ENCODE measurements around the gene OVOL3. TPM values are rescaled to one million over a fixed set of nuclear protein-coding genes. Genes with fewer than 3 reads are reported as not detected.
A peak's percentile ranks its signal among the peaks of the same experiment; 100 is the strongest.

OVOL3 gene
- total RNA-seq, 1 donor from 2014 or later, result not detected

DNA sequence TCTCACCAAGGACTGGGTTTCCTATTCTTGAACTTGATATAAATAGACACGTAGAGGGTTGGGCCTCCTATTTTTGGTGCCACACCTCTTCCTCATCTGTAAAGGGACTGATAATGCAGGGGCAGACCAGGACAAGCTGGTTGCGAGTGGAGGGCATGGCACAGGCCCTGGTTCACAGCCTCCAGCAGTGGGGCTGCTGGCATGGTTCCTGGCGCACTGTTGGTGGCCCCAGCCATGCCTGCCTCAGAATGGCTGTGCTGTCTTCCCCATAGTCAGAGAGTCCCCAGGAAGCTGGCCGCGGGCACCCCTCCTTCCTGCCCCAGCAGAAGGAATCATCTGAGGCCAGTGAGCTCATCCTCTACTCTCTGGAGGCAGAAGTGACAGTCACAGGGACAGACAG, 10.5 kb upstream of the OVOL3 start:
- no peak for DNase-seq (ENCODE audit: low read depth, low spot score)

DNA sequence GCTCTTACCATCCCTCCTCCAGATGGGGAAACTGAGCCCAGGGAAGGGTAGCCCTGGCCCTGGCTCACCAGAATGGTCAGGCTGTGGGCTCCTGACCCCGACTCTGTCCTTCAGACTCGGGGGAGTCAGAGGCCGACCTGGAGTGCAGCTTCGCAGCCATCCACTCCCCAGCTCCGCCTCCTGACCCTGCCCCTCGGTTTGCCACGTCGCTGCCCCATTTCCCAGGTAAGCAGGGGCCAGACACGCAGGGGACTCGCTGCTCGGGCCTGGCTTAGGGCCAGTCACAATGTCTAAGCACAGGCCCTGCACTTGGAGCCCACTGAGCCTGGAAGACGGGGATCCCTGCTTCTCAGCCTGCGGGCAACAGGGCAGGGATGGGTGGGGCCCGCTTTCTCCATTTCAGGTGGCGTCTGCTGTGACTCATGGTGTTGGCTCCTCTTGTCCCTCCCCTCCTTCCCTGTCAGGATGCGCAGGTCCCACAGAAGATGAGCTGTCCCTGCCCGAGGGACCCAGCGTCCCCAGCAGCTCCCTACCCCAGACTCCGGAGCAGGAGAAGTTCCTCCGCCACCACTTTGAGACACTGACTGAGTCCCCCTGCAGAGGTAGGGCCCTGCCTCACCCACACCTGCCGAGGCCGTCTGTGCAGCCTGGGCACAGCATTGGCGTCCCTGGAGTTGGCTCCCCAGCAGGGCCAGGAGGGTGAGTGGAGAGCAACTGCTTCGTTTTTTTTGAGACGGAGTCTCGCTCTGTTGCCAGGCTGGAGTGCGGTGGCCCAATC, 9.2 kb upstream of the OVOL3 start:
- DNase-seq (ENCODE audit: low read depth, low spot score), result no peak

DNA sequence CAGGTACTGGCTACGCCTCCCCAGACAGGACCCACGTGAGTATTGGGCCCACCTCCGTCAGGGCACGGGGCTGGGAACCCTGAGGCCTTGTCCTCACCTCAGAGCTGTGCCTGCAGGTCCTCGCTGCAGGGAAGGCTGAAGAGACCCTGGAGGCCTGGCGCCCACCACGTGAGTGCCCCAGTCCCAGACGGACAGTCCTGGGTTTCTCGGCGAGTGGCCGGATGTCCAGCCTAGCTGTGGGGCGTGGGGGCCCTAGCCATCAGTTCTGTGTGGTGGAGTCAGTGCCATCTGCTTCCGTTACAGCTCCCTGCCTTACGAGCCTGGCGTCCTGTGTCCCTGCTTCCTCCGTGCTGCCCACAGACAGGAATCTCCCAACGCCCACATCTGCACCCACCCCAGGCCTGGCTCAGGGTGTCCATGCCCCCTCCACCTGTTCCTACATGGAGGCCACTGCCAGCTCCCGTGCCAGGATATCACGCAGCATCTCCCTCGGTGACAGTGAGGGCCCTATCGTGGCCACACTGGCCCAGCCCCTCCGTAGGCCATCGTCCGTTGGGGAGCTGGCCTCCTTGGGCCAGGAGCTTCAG, 7.8 kb upstream of the OVOL3 start:
- no peak for DNase-seq (ENCODE audit: low read depth, low spot score)

DNA sequence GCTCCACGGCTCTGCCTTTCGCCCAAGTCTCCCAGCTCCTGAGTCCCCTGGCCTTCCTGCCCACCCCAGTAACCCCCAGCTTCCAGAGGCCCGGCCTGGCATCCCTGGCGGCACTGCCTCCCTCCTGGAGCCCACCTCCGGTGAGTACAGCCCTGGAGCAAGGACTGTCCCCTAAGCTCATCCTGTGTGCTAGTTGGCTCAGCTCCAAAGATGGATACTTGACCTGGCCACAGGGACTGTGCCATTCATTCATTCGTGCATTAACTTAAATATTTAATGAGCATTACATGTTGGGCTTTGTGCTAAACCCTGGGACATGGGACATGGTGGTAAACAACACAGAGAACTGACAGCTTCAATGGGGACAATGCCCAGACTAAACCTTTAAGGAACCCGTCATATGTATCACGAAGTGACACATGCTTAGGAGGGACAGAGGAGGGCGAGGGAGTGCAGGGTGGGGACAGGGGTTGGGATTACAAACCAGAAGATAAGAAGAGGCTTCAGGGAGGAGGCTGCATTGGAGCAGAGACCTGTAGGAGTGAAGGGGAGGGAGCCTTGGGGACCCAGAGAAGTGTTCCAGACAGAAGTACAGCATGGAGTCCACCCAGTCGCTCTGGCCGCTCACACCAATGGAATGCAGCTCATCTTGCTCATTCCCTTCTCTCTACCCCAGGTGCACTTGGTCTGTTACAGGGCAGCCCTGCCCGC, 6.9 kb upstream of the OVOL3 start:
- DNase-seq (ENCODE audit: low read depth, low spot score), result no peak

DNA sequence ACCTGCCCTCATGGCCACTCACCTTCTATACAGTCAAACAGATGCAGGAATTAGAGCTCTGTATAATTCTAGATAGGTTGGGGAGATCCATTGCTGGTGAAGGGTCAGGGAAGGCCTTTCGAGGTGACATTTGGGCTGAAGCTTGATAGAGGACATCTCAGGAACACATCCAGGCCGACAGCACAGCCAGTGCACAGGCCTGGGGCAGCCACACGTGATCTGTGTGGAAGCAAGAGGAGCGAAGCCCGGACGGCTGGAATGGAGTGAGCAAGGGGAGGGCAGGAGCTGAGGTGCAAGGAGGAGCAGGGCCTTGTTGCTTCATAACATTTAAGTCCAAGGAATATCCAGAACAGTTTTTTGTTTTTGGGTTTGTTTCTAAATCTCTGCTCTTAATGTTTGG, 4.5 kb upstream of the OVOL3 start:
- DNase-seq (ENCODE audit: low read depth, low spot score), result no peak

DNA sequence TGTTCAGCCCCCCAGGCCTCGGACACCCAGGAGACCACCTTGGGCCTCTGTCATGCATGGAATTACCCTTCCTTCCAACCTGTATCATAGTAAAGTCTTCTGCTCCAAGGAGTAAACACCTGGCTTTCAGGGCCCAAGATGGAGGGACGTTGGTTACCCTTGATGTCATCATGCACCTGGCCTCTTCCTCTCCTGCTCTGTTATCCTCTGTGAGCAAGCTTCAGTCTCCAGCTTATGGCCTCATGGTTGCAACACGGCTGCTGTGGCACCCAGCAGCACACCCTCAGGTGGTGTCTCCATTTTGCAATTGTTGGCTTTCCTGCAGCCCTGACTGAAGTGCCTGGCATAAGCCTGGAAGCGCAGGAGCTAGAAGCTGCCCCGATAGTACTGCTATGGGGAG, 4.0 kb upstream of the OVOL3 start:
- no peak for DNase-seq (ENCODE audit: low read depth, low spot score)

DNA sequence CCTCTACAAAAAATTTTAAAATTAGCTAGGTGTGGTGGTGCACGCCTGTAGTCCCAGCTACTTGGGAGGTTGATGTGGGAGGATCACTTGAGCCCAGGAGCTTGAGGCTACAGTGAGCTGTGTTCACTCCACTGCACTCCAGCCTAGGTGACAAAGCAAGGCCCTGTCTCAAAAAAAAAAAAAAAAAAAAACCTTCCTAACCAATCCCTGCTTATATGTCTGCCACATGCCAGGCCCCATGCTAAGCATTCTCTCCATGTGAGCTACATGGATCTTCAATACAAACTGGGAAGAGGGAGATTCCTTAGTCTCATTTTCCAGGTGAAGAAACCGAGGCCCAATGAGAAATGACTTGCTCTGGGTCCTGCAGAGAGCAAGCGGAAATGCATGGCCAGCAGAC, 2.3 kb upstream of the OVOL3 start:
- DNase-seq (ENCODE audit: low read depth, low spot score), result no peak

DNA sequence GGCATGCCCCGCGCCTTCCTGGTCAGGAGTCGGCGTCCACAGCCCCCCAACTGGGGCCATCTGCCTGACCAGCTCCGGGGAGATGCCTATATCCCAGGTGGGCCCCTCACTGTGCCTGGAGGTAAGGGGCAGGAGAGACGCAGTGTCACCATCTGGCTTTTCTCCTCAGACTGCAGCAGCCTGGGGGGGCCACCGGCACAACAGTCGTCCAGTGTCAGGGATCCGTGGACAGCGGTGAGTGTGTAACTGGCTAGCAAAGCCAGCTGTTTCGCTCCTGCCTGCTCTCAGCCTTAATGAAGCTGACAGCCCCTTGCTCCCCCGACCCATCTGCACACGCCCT, 227 bp downstream of the OVOL3 start:
- no peak for DNase-seq (ENCODE audit: low read depth, low spot score)

DNA sequence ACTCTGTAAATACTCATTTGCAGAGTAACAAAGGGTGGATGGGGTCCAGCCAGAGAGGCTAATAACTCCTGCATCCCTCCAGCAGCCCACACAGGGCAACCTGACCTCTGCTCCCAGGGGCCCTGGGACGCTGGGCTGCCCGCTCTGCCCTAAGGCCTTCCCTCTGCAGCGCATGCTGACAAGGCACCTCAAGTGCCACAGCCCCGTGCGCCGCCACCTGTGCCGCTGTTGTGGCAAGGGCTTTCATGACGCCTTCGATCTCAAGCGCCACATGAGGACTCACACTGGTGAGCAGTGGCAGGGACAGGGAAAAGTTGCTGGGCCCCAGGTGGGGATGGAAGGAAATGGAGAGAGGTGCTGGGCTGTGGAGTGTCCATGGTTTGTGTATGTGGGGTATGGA, 1.7 kb downstream of the OVOL3 start:
- DNase-seq (ENCODE audit: low read depth, low spot score), result no peak

DNA sequence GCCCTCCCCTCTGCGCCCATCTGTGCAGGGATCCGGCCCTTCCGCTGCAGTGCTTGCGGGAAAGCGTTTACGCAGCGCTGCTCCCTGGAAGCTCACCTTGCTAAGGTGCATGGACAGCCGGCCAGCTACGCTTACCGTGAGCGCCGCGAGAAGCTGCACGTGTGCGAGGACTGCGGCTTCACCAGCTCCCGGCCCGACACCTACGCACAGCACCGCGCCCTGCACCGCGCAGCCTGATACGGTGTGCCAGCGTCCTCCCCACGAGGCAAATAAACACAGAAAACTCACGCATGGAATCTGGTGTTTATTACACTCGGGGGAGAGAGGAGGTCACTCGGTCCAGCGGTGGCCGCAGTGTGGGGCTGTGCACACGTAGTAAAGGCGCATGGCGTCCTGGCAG, 2.5 kb downstream of the OVOL3 start:
- no peak for DNase-seq (ENCODE audit: low read depth, low spot score)

DNA sequence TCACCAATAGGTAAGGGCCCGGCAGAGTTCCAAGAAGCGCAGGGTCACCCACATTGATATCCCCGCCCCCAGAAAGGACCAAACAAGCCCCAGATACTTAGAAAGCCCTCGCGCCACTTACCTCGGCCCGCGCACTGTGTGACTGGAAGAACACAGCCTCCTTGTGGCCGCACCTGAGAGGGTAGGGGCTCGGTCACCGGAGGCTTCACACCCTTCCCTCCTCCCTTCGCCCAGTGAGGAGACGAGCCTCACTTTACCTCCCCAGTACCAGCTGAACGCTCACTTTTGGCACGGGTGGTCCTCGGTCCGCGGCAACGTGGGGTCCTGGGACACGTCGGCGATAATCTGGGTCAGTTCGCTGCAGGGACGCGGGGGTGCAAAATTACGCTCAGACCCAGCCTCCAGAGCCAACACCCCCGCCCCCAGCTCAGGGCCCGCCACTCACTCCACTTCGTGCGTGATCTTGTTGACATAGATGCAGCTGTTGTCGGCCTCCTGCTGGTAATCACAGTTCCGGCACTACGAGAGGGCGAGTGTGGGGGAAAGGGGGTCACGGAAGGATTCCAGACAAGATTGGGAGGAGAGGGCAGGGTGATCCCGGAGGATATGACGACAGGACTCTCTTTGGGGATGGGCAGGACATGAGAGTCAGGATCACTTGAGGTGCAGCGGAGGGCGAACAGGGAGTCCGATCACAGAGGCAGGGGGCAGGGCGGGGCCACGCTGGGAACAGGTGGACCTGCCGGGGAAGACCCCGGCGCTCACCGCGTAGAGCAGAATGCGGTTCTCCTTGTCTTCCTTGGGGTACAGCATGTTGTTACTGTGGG, 3.2 kb downstream of the OVOL3 start:
- DNase-seq (ENCODE audit: low read depth, low spot score), result no peak

DNA sequence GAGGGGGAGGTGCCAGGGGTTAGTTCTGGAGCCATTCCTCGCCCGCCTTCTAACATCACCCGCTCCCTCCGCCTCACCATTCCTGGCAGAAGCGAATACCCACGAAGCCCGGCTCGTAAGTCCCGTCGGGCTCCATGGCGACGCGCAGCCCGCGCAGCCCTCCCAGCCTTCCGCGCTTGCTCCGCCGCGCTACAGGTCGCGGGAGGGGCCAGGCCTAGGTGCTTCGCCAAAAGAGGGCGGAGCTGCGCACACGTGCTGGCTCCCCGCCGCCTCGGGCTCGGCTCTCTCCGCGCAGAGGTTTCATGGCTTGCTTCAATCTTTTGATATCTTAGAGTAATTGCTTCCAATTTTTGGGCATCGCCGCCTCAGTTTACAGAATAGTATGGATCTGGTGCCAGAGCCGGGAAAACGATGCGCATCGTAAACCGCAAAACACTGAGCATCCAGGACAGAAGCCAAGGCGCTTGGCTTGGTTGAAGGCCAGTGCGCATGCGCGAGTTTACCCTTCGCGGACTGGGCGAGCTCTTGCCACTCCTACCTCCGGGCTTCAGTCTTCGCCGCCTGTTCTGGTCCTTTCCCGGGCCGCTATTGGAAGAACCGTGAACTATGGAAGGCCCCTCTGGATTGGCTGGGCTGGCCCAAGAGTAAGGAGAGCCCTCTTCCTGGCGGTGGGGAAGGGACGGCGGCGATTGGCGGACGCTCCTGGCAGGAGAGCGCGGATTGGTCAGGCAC, 3.9 kb downstream of the OVOL3 start, which contains the start of gene POLR2I:
TSS of gene POLR2I (minus strand) at position 155 of the 732 bp plus-strand sequence. CDS start at position 136, 19 bp downstream.
- DNase-seq (ENCODE audit: low read depth, low spot score), result peak; percentile 100

DNA sequence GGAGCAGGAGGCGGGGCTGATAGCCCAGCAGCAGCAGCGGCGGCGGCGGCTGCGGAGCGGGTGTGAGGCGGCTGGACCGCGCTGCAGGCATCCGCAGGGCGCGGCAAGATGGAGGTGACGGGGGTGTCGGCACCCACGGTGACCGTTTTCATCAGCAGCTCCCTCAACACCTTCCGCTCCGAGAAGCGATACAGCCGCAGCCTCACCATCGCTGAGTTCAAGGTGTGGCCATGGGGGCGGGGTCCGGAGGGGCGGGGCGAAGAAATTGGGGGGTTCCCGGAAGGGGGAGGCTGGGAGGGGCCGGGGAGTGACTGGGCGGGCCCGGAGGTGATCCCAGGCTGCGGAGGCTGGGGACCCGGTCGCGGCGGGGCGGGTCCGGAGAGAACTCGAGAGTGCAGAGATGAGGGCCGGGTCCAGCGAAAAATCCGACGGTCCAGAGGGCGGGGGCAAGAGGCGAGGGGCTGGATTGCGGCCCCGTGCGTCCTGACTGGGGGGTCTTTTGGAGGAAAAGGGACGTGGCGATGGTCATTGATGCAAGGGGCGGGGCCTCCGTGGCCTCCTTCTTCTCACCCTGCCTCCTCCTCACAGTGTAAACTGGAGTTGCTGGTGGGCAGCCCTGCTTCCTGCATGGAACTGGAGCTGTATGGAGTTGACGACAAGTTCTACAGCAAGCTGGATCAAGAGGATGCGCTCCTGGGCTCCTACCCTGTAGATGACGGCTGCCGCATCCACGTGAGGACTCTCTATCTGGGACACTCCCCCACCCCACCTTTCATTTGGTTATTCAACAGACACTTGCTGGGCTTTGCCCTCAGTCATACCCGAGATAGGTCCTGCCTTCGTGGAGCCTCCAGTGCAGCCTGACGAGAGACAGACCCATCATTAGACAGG, 4.8 kb downstream of the OVOL3 start, which contains the start of gene TBCB:
TSS of gene TBCB (plus strand) at position 16 of the 891 bp plus-strand sequence. CDS start at position 109, 93 bp downstream.
- no peak for DNase-seq (ENCODE audit: low read depth, low spot score)

DNA sequence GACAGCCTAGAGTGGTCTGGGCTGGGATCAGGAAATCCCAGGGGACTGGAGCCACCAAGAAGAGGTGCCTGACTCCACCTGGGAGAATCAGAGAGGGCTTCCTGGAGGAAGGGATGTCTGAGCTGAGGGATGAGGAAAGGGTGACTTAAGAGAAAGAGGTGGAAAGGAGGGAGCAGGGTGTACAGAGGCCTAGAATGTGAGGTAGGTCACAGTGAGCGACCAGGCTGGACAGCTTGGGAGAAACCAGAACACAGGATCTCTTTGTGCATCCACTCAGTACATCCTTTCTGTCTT, 5.3 kb downstream of the OVOL3 start:
- DNase-seq (ENCODE audit: low read depth, low spot score), result no peak

DNA sequence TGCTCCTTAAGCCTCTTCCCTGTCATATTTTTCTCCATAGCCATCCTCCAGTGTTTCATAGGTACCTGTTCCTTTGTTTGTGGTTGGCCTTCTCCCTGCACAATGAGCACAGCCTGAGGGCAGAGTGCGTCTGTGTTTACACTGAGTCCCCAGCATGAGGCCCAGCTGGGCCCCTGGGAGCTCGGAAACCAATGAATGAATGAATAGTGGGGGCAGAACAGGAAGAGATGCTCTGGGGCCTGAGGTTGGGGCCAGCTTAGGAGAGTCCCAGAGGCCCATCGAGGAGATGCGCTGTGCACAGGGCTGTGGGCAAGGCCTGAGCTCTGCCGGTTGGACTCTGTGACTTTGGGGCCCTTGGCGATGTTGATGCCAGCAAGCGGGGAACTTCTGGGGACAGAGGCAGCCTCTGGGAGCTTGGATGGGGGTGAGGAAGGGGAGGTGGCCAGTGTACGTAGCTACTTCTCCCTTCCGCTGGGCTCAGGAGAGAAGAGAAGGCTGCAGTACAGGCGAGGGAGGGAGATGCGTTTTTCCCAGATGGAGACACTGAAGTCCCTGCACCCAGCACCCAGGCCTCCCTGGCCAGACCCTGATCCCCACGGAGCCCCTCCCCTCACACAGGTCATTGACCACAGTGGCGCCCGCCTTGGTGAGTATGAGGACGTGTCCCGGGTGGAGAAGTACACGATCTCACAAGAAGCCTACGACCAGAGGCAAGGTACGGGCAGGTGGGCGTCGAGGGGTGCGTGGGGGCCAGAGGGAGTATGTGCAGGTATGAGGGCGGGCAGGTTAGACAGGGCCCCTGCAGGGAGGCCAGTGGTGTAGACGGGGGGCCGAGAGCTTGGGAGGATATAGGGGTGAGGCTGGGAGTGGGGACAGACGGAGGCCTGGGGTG, 9.4 kb downstream of the OVOL3 start:
- no peak for DNase-seq (ENCODE audit: low read depth, low spot score)

DNA sequence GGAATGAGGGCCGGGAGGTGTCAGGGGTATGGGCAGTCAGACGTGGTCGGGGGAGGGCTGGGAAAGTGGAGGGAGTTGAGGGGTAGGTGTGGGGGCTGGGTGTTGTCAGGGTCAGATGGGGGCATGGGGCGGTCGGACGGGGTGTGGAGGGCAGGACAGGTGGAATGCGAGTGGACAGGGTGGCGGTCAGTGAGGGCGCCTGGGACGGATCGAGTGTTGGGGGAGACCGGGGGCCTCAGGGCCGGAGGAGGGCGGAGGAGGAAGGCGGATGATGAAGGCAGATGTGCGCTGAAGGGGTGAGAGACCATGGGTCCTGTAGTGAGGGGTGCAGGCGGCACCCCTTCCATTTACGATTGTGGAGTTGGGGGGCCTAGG, 10.0 kb downstream of the OVOL3 start:
- DNase-seq (ENCODE audit: low read depth, low spot score), result no peak

DNA sequence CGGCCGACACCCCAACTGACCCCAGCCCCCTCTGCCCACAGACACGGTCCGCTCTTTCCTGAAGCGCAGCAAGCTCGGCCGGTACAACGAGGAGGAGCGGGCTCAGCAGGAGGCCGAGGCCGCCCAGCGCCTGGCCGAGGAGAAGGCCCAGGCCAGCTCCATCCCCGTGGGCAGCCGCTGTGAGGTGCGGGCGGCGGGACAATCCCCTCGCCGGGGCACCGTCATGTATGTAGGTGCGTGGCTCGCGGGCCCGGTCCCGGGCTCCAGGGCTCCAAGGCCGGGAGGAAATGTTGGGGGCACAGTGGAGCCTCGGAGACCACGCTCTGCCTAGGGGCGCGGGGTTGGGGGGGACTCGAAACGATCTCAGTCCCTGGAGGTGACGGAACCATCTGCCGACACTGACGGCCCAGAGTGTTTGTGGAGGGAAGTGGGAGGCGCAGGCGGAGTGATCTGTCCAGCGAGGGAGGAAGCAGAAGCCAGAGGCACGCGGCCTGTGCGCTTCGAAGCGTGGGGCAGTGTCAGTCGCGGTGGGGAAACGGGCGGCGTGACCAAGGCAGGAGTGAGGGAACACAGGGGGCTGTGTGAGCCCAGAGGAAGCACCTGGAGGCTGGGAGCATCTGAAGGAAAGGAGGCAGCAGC, 10.7 kb downstream of the OVOL3 start:
- DNase-seq (ENCODE audit: low read depth, low spot score), result no peak

DNA sequence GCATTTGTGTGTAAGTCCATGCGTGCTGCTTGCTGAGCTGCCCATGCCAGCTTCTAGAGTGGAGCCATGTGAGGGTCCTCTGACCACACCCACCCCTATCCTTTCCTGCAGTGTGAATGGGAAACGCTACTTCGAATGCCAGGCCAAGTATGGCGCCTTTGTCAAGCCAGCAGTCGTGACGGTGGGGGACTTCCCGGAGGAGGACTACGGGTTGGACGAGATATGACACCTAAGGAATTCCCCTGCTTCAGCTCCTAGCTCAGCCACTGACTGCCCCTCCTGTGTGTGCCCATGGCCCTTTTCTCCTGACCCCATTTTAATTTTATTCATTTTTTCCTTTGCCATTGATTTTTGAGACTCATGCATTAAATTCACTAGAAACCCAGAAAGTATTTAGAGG, 14.6 kb downstream of the OVOL3 start:
- no peak for DNase-seq (ENCODE audit: low read depth, low spot score)

DNA sequence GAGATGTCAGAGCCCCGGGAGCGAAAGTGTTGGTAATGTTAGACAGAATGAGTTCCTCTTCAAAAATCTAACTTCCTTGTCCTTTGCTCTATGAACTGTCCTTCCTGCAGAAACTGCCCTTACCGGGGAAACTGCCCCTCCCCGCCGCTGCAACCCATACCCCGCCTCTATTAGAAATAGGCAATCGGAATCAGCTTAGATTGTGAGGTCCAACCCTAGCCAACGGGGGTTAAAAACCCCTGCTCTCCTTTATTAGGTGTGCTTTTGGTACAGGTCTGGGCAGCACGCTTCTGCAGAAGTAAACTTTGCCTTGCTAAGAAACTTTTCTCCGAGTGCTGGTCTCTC, 17.4 kb downstream of the OVOL3 start:
- no peak for DNase-seq (ENCODE audit: low read depth, low spot score)
